Measurements from ENCODE around the gene CRACDL.

DNA sequence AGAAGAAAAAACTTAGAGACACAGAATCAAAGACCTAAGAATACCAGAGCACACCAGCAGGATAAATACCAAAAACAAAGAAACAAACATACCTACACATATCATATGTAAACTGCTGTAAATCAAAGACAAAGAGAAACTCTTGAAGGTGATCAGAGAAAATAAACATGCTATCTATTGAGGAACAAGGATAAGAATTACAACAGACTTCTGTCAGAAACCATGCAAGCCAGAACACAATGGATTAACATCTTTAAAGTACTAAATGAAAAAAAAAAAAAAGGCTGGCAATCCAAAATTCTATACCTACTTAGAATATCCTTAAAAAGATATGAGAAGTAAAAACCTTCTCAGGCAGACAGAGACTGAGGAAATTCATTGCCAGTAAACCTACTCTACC, 153.5 kb downstream of the CRACDL start:
- no peak for TF ChIP-seq CTCF (IDR thresholded peaks at IDR 0.05)
- no peak for TF ChIP-seq POLR2A (IDR thresholded peaks at IDR 0.05)

Data from adrenal gland (tissue), 5 donors.